GM19240 (cell line): ENCODE data around the gene PLXNA2.

Experiments used
- DNase-seq: peaks from one replicate; pipeline ENCODE4 v3.0.0; 2011; ENCODE audit warnings: low spot score; ENCODE audit not compliant: insufficient read length

The PLXNA2 gene

DNA sequence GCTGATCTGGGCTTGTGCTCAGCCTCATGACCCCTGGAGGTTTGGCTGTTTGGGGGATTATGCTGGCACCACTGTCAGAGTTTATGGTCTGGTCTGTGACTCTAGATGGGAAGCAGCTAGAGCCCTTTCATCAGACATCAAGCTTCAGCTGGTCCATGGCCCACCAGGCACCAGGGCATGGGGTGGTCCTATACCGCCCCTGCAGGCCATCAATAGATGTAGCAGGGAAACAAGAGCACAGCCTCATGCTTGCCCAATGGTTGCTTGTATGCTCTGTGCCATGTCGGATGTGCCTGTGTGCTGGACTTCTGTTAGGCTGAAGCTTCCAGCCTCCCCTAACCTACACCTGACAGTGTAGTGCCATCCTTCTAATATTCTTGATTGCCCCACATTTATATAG lies 262.2 kb downstream of the PLXNA2 start:
- DNase-seq, result no peak

DNA sequence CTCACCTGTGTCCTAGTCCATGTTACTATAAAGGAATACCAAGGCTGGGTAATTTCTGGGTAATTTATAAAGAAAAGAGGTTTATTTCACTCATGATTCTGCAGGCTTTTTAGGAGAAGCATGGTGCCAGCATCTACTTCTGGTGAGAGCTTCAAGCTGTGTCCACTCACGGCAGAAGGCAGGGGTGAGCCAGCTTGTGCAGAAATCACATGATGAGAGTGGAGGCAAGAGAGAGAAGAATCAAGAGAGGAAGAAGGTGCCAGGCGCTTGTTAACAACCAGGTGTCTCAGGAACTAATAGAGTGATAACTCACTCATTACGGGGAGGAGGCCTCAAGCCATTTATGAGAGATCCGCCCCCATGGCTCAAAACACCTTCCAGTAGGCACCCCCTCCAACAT lies 265.7 kb downstream of the PLXNA2 start:
- DNase-seq, result no peak

DNA sequence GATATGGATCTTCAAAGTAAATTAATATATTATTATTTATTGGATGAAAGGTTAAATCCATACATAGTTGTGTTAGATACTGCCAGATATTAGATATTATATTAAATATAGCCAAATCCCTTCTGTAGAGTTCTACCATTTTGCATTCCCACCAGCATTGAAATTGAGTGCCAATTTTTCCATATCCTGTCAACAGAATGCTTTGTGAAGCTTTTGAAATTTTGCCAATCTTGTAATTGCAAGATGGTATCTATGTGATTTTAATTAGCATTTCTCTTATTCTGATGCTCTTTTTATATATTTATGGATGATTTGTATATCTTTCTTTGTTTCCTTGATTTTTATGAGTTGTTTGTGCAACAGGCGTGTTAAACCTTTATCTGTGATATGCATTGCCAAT lies 266.3 kb downstream of the PLXNA2 start:
- DNase-seq, result no peak

DNA sequence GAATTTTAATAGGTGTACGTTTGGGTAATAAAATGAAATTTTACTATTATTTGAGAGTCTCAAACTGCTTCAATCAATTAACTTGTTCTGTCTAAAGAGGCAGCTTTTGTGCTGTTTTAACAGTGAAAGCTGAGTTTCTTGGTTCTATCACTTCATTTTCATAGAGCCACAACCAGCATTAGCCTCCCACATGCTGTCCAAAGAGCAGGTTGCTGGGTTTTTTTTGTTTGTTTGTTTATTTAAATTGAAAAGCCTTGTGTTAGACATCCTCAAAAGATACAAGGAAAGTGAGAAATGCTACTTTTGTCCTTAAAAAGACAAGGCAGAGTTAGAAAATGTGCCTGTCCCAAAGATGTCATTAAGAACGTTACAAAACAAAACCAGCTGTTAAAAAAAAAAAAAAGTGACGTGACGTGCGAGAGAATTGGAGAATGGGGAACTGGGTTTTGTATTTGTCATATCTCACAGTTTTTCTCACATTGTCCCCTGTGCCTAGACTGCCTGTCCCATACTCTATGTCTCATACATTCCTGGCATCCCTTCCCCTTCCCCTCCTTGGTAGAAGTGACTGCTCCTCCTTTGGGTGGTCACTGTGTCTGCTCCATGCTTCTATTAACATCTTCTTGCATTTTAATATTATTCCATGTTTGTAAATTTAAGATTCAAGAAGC lies 270.2 kb downstream of the PLXNA2 start:
- DNase-seq, result no peak

DNA sequence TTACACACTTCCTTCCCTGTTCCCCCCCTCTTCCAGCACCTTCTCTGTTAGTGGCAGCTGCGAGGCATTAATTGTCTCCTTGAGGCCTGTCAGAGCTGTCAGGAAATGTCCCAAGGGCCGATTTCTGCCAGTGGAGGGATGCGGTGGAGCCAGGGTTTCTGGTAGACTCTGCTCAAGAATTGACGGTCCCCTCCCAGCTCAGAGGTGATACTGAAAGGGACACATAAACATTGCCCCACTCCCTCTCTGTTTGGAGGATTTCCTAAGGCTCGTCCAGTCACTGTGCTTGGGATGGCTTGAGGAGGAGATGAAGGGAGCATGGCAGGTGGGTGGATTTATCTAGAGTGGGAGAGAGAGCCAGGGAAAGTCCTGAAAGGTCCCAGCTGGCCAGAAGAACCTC lies 271.8 kb downstream of the PLXNA2 start:
- no peak for DNase-seq
